NCI-H748 (cell line): ENCODE measurements around the gene WNK1.
"Not testable (repeated sequence)": the region's sequence is repeated elsewhere in the genome, so short reads cannot be mapped to it uniquely, and the experiment has no call there.

Source experiments
- DNase-seq: peaks from one replicate; lab custom pipeline; 2025; ENCODE audit not compliant: unreplicated experiment; lab: John Stamatoyannopoulos, UW

Gene WNK1

DNA sequence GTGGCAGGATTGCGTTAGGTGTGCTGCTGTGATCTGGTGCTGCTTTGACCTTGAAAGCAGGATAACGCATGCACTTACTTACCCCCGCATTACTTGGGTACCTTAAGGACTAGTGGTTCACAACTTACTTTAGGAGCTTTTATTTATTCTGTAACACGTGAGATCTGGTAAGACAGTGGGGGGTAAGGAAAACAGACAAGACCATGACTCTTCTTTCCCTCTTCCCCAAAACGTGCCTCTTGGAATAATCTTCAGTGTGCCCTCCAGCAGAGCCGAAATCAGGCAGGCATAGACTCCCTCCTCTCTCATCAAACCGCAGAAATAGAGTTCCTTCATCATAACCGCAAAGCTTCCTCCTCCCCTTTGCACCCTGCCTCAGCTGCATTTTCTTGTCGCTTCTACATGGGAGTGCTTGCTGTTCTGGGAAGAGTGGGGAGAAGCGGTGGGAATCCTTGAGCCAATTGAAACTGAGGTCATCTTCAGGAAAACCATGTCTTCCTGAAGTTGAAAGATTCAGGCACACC, 153.7 kb downstream of the WNK1 start:
- DNase-seq: no peak

DNA sequence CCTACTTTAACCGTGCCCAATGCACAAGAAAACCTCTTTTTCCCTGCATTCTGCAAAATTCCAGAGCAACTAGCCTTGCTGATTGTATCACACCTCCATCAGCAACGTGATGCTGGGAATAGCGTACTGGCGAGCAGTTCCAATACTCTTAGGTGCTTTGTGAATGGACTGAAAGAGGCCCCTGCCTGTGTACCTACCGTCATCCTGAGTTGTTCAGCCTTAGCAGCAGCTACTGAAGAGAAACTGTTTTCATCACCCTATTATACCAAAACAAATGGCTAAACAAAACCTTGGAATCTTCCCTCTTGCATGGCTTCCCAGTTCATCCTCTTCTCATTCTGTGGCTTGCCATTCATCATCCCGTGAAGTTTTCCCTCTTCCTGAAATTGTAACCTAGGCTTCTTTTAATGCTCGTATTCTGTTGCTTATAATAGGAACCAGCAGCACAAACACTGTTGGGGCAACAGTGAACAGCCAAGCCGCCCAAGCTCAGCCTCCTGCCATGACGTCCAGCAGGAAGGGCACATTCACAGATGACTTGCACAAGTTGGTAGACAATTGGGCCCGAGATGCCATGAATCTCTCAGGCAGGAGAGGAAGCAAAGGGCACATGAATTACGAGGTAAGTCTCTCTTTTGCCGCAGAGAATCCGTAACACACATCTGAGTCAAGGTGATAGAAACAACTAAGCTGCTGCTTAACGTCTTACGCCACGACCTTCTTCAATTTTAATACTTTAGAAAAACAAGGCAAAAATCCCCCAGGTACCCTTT, 155.2 kb downstream of the WNK1 start:
- no peak for DNase-seq

DNA sequence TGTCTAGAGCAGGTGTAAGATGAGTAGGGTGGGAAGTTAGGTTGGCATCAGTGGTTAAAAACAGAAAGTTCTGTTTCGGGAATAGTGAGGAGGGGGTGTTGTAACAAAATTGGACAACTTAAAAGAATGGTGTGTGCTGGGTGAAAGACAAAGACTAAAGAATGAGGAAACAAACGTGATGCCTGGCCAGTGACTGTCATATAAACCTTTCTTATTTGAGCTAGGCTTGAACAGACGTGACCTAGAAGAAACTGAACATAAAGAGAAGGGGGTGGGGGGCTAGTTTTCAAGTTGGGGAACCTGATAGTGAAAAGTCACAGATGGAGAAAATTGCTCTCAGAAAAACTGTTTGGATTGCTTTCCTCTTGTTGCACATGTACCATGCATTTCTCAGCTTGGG, 157.5 kb downstream of the WNK1 start:
- no peak for DNase-seq

DNA sequence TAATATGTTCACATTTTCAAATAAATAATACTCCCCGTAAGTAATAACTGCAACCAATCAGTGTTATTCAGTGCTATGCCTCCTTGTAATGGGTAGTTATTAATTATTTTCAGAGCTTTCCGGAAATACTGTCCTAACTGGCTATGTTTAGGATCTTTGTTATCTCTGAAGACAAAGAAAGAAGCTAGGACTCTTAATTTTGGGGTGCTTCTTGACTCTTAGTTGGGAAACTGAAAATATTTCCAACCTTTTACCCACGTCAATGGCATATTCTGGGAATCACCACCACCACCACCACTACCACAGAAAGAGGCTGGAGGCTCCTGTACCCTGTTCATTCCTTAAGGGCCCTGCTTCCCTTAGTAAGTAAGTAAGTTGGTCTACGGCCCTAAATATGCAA, 158.0 kb downstream of the WNK1 start:
- no peak for DNase-seq

DNA sequence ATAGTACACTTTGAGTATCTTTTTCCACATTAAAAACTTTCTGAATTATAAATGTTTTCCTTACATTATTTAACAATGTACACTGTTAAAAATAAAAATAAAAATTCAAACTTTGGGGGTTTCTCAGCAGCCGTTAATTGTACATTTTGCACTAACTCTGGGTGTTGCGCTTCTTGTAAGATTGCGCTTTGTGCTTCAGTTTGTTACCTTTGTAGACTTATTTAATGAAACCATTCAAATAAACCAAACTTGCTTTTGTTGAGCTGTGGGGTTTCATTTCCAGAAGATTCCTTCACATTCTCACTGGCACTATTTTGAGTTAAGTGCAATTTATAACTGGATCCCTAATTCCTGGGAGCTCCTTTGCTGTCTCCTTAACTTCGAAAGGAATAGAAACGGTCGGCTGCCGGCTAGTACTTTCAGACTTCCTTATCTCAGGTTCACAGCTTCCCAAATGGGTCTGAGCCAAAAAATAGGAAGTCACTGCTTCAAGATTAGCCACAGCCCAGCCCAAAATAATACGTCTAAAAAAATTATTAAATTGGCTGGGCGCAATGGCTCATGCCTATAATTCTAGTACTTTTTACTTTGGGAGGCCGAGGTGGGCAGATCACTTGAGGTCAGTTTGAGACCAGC, 158.9 kb downstream of the WNK1 start:
- DNase-seq: no peak

DNA sequence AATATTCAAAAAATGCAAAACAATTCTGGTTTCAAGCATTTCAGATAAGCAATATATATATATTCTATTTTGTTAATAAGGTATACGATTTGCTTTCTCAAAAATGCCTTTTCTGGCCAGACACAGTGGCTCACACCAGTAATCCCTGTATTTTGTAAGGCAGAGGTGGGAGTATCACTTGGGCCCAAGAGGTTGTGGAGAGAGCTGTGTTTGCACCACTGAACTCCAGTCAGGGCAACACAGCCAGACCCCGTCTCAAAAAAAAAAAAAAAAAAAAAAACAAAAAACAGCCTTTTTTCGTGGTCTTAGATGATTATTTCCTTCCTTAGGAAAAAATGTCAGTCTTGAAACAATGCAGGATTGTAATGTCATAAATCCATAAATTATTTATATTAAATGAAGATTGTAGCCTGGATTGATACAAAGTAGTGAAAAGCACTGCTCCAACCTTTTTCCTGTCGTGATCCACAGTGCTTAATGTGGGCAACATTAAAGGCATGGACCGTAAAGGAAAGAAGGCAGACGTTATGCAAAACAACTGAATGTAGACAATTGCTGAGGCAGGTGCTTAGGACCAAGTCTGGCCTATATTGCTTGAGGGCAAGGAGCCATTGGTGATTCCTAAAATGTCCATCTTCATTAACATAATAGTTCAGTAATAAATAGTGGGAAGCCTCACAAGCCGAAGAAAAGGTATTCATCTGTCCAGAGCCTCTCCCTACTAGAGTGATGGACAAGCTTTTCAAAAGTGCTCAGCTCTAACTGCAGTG, 160.3 kb downstream of the WNK1 start:
- no peak for DNase-seq

DNA sequence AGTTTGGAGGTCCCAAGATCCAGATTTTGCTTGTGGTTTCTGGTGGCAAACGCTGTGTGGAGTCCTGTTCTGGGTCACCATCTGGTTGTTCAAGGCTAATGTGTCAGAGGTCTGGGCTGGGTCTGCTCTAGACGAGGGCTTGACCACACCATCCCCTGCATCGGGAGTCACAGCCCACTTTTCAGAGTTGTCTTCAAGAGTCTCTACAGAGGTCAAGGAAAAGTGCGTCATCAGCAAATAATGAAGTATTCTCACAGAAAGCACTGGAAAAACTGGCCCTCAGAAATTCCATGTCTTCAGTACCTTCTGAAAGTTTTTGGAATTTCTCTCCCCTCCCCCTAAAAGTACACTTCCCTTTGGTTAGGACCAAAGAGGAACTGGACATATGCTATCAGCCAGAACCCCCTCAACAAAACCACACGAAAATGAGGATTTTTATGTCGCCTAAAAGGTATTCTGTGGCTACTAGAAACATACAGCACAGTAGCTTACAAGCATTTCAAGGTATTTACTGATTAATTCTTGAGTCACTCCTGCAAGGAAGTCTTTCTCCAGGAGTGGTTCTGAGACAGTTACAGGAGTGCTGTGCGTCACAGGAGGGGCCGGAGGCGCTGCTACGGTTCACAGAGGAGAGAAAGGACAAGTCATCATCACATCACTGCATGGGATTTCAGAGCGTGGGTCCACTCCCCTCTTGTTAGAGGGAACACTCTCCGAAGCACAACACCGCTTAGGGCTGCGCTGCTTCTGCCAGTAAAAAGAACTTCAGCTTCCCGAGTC, 161.7 kb downstream of the WNK1 start:
- DNase-seq: no peak

DNA sequence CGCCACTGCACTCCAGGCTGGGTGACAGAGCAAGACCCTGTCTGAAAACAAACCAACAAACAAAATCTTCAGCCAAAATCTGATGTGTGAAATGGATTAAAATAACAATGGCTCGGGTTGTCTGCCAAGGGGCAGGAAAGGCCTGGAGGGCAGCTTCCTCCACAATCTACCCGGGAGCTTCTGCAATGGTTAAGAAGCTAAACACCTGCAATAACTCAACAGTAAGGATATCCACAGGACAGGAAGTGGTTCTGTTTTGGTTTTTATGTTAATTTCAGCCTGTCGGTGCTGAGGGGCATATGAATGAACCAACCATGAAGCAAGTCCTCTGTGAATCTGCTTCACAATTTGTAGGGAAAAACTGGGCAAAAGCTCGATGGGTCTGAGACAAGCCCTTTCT, 162.7 kb downstream of the WNK1 start:
- no peak for DNase-seq

DNA sequence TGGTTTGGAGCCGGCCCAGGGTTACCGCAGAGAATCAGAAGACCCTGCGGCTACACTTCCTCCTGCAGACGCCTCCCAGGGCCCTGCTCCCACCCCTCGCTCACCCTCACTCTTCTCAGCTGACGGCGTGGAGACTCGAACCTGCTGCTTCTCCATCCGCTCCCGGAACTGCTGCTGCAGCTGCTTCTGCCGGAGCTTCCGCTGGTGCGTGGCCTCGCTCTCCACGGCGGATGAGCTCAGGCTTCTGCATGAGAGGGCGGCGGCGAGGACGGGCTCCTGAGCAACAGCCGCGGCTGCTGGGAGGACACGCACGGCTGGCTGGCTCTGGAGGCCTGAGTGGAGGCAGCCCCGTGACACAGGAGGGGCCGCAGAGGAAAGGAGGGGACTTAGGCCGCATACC, 163.9 kb downstream of the WNK1 start:
- no peak for DNase-seq

DNA sequence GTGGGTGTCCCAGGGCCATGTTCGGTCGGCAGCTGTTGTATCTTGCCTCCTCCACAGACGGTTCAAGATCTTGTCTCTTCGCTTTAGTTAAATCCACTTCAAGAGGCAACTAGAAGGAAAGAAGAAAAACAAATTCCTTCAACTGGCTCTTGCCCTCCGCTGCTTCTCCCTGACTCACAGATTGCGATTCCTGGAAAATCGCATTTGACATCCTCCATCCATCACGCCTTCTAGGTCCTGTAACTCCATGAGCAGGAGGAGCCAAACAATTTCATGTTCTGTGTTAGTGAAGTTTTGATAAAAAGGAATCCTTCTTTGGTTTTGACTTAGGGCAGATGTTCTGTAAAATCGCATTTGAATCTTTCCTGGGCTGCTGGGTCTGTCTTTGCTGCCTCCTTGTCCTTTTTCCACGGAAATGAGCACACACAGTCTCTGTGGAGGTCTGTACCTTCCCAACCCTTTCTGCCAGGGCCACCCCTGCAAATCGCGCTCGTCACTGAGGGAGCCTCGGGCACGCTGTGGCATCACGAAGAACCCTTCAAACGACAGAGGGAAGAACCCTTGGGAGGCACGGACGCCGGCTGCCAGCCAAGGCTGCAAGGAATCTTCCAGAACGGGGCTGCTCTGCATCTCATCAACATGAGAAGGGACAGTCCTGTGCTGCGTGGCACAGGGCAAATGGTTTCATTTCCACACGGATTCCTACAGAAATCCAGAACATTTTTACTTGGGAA, 164.5 kb downstream of the WNK1 start:
- no peak for DNase-seq

DNA sequence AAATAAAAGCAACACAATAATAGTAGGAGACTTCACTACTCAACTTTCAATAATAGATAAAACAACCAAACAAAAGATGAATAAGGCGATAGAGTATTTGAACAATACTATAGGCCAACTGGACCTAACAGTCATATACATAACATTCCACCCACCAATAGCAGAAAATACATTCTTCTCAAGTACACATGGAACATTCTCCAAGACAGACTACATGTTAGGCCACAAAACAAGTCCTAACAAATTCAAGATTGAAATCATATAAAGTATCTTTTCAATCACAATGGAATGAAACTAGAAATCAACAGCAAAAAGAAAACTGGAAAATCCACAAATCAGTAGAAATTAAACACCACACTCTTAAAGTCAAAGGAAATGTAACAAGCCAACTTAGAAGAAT, 168.3 kb downstream of the WNK1 start:
- no peak for DNase-seq

DNA sequence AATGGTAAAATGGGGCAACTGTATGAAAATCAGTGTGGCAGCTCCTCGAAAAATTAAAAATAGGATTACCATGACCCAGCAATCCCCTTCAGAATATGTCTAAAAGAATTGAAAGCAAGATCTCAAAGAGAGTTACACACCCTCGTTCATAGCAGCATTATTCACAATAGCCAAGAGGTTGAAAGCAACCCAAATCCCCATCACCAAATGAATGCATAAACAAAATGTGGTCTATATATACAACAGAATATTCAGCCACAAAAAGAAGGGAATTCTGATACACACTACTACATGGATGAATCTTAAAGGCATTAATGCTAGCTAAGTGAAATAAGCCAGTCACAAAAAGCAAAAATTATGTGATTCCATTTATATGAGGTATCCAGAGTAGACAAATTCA, 169.9 kb downstream of the WNK1 start:
- no peak for DNase-seq

DNA sequence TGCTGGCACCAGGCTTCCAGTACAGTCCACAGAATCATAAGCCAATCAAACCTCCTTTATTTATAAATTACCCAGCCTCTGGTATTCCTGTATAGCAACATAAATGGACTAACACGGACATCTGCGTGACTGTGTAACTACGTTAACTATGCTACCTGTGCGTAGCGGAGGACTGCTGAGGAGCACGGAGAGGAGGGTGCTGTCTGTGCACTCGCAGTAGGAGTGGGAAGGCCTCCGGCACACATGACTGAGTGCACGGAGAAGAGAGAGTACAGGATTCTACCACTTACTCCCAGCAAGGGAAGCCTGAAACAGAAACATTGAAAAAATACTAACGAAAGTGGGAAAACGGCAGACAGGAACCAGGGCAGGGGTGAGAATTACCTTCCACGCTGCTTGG, 174.3 kb downstream of the WNK1 start:
- DNase-seq: no peak

DNA sequence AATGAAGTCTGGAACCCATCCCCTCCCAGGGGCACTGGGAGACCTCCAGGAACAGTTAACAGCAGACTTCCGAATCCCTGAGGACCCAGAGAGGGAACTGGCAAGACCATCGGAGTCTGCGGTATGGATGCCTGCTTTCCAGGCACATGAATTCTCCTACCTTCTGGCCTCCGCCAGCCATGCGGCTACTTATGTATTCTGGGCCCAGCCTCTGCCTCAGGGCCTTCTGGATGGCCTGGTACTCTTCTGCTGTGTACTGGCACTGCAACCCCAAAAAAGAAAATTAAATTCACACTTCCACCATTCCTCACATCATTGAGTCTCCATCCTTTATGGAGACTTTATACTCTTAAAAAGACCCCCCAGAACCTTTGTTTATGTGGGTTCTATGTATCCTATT, 178.7 kb downstream of the WNK1 start:
- no peak for DNase-seq

DNA sequence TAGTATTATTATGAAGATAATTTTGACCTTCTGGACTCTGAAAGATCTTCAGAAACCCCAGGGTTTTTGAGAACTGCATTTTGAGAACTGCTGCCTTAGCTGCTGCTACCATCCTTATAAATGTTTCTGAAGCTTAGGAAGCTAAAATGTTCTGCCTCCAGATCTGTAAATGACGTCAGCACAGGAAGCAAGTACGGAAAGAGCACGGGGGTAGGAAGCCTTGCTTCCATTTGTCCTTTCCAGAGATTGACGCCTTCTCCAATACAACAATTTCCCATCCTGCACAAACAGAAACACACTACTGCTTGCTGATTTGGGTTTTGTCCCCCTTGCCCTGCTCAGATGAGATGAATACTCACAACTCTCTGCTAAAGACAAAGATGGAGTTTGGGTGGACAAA, 179.2 kb downstream of the WNK1 start:
- no peak for DNase-seq

DNA sequence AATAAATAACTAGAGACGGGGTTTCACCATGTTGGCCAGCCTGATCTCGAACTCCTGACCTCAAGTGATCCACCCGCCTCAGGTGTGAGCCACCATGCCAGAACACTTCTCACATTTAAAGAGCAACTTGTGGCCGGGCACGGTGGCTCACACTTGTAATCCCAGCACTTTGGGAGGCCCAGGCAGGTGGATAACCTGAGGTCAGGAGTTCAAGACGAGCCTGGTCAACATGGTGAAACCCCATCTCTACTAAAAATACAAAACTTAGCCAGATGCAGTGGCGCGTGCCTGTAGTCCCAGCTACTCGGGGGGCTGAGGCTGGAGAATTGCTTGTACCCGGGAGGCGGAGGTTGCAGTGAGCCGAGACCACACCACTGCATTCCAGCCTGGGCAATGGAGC, 183.5 kb downstream of the WNK1 start:
- not testable (repeated sequence) for DNase-seq

DNA sequence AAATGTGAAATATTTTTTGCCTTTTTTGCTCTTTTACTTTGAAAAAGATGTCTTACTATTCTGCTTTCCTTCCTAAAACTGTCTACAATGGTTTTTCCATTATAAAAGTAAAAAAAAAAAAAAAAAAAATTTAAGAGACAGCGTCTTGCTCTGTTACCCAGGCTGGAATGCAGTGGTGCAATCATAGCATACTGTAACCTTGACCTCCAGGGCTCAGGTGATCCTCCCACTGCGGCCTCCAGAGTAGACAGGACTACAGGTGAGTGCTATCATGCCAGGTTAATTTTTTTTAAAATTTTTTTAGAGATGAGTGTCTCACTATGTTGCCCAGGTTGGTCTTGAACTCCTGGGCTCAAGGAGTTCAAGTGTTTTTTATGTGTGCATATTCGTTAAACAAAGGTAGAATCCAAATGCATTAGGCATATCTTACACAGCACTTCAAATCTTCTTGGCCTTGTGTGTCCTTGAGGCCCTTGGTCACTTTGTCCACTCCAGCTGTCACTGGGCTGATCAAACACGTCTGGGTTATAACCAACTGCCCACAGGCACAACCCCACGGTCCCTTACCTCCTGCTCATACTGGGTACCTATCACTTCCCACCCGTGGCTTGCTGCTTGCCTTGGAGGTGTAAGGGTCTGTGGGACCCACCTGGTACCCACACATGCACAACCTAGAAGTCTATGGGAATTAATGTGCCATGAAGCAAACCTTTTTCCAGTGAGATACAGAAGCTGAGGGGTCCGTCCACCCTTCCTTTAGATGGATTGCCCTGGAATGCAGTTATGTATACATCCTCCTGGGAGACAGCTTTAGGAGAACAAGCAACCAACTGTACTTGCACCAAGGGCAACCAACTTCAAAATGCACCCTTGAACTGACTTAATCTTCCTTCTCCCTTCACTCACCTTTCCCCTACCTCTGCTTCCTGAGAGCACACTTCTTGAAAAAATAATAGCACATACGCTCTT, 184.3 kb downstream of the WNK1 start:
- DNase-seq: no peak

DNA sequence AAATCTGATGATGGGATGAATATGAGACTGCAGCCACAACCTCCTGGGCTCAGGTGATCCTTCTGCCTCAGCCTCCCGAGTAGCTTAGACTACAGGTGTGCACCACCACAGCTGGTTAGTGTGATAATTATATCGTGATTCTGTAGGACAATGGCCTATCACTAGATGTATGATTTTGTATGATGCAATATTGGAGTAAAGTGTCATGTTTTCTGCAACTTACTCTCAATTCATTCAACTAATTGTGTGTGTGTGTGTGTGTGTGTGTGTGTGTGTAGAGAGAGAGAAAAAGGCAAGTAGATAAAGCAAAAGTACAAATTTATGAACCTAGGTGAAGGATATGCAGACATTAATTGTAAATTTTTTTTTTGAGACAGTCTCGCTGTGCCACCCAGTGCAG, 186.4 kb downstream of the WNK1 start:
- DNase-seq: no peak

DNA sequence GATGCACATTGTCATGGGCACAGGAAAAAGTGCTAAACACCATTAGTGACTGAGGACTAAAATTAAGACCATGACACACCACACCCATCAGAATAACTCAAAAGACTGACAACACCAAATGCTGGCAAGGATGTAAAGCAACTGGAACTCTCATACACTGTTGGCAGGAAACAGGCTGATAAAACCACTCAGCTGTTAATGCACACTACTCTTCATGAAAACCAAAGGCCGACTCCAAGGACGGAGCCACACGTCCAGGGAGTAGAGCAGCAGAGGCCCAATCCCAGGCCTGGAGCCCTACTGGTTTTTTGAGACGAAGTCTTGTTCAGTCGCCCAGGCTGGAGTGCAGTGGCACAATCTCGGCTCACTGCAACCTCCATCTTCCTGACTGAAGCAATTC, 190.7 kb downstream of the WNK1 start:
- DNase-seq: no peak
